Kidney (tissue), 14 donors: Measurements from ENCODE around the gene DUSP5. TPM values are rescaled to one million over a fixed set of nuclear protein-coding genes. Genes with fewer than 3 reads are reported as not detected.

Experiments
- DNase-seq, 5 donors: peaks; one replicate each; pipeline ENCODE4 v3.0.0-alpha.2; 2013 to 2020
- FAIRE-seq: peaks from 2 replicates; lab custom pipeline; 2012; peaks lifted over from hg19 to GRCh38; lab: Jason Lieb, UNC
- H3K27ac ChIP-seq, 2 donors: one replicate each; pipeline ENCODE4 v1.7.0; 2013; ENCODE audit warnings: low read depth in 2 of 2, low read length in 2 of 2, inconsistent platforms in 1 of 2
- H3K27me3 ChIP-seq: one replicate; pipeline ENCODE4 v1.7.1; 2013; ENCODE audit warnings: low read length, inconsistent platforms; ENCODE audit not compliant: control insufficient read depth, insufficient read depth
- H3K36me3 ChIP-seq, 3 donors: one replicate each; pipeline versions ENCODE4 v1.7.0 to v1.7.1; 2013; ENCODE audit warnings: low read length in 3 of 3, control low read depth in 1 of 3, inconsistent platforms in 1 of 3; ENCODE audit not compliant: insufficient read depth in 3 of 3, control insufficient read depth in 2 of 3
- H3K4me1 ChIP-seq, 3 donors: one replicate each; pipeline versions ENCODE4 v1.7.0 to v1.7.1; 2013; ENCODE audit warnings: low read length in 3 of 3, inconsistent platforms in 1 of 3, low read depth in 1 of 3; ENCODE audit not compliant: control insufficient read depth in 2 of 3, insufficient read depth in 2 of 3
- H3K4me3 ChIP-seq, 3 donors: one replicate each; pipeline versions ENCODE4 v1.7.0 to v1.8.1; 2013; ENCODE audit warnings: low read length in 3 of 3, control low read depth in 1 of 3, inconsistent platforms in 1 of 3
- H3K9ac ChIP-seq, 3 donors: one replicate each; pipeline versions ENCODE4 v1.7.0 to v1.7.1; 2013; ENCODE audit warnings: low read length in 3 of 3, control low read depth in 1 of 3, inconsistent platforms in 1 of 3
- H3K9me3 ChIP-seq, 3 donors: one replicate each; pipeline versions ENCODE4 v1.7.0 to v1.7.1; 2013; ENCODE audit warnings: low read length in 3 of 3, control low read depth in 1 of 3, inconsistent platforms in 1 of 3; ENCODE audit not compliant: control insufficient read depth in 2 of 3, insufficient read depth in 1 of 3
- intact Hi-C: fragments of 100-400 bp; cut with DNase I; formaldehyde crosslinking; loops from one replicate; pipeline ENCODE4 v1.11.1; 2022
- polyA plus RNA-seq: library from polyadenylated mRNA; stranded (reverse); fragments of 350-450 nt; fragmentation: Illumina TruSeq; extraction: RNeasy Lipid Tissue Mini Kit (QIAGEN cat#74804); gene quantifications from one replicate; pipeline ENCODE4 v1.2.3, GENCODE V29; 2014; ENCODE audit warnings: low read depth, low replicate concordance; ENCODE audit not compliant: insufficient read depth
- total RNA-seq: library from RNA; stranded (reverse); fragmentation: NEBNext Ultra II Directional; extraction: Animal tissue kit (Norgen Biotek cat#: 25700); gene quantifications from one replicate; pipeline ENCODE4 v1.2.1, GENCODE V29; 2021
- TF ChIP-seq, protein P1 (sequence below): IDR thresholded peaks from 3 replicates; pipeline ENCODE4 v1.5.1; 2012; ENCODE audit warnings: mild to moderate bottlenecking, moderate library complexity, borderline replicate concordance; ENCODE audit not compliant: insufficient read depth; ENCODE audit errors: extremely low read depth
- donor health status: control.
- donor health status: control.
- donor health status: control.
- donor health status: control.
- donor health status: control.
- donor health status: DM: yes; HTN: yes; CAD: no.
- donor health status: Normal renal cell carcinoma (clear cell type).

Gene DUSP5
- total and polyA plus RNA-seq, 2 donors from 2014 or later = 9.0 to 23.7 TPM

DNA sequence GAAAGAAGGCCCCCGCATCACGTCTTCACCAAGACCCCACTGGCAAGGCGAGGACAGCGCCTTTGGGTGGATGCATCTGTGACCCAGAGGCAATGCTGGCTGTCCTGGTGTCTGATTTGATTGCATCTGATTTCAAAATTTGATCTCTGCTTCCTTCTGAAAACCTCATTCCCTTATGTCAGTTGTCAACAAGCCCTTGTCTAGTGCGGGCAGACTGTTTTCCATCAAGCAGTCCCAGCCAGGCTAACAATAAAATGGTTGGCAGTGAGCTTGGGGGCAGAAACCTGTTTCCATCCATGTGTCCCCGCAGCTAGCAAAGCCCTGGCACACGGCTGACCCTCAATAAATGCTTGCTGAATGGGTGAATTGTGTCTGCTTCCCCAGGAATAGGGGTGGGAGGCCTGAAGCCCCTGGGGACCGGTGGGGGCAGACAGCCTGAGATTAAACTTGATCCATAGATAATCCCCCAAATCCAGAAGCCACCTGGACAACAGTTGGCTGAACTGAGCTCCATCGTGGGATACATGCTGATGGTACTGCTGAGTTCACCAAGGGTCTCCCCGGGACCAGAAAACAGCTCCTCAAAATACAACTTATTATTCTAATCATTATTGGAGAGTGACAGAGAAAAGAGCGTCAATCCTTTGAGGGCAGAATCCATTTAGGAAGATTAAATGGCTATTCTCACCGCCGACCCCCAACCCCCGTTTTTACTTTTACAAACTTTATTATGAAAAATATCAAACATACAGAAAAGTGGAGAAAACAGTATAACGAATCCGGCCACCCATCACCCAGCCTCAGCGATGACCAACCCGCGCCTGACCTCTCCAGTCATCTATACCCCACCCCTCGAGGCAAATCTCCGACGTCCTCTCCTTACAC, 912 bp upstream of the DUSP5 start:
- H3K4me1 ChIP-seq = peaks cover 0 to 8% (median 2%) of the 10 kb centered on the region in 3 donors
- TF ChIP-seq, protein P1, sequence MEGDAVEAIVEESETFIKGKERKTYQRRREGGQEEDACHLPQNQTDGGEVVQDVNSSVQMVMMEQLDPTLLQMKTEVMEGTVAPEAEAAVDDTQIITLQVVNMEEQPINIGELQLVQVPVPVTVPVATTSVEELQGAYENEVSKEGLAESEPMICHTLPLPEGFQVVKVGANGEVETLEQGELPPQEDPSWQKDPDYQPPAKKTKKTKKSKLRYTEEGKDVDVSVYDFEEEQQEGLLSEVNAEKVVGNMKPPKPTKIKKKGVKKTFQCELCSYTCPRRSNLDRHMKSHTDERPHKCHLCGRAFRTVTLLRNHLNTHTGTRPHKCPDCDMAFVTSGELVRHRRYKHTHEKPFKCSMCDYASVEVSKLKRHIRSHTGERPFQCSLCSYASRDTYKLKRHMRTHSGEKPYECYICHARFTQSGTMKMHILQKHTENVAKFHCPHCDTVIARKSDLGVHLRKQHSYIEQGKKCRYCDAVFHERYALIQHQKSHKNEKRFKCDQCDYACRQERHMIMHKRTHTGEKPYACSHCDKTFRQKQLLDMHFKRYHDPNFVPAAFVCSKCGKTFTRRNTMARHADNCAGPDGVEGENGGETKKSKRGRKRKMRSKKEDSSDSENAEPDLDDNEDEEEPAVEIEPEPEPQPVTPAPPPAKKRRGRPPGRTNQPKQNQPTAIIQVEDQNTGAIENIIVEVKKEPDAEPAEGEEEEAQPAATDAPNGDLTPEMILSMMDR = no peak
- FAIRE-seq = no peak

DNA sequence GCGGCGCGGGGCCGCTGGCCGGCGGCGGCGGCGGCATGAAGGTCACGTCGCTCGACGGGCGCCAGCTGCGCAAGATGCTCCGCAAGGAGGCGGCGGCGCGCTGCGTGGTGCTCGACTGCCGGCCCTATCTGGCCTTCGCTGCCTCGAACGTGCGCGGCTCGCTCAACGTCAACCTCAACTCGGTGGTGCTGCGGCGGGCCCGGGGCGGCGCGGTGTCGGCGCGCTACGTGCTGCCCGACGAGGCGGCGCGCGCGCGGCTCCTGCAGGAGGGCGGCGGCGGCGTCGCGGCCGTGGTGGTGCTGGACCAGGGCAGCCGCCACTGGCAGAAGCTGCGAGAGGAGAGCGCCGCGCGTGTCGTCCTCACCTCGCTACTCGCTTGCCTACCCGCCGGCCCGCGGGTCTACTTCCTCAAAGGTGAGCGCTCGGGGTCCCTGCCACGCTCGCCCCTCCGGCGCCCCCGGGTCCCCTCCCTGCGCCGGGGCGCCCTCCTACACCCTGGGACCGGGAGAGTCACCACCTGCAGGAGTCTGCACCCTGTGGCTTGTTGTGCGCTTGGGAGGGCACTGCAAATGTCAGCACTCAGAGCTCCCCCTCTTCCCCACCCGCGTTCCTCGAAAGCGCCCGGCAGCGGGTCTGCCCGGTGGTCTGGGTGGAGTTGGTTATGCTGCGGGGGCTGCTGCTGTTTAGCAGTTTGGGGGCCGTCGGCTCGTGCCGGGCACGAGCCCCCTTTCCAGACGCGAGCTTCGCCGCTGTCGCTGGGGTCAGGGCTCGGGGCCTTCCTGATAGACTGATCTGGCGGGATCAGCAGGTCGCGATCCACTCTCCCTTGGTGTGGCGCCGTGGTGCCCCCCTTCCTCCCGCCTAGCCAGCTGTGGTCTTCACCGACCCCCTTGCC, 627 bp downstream of the DUSP5 start:
- TF ChIP-seq, protein P1 = no peak
- H3K4me1 ChIP-seq = peaks cover 0 to 13% (median 8%) of the 10 kb centered on the region in 3 donors
- H3K9me3 ChIP-seq = no peaks in the 10 kb centered on the region
- H3K36me3 ChIP-seq = no peaks in the 10 kb centered on the region
- peak overlapping the region in 2 of 3 donors; percentile 62 to 63 for H3K9ac ChIP-seq
- peaks cover 3% of the 10 kb centered on the region for H3K27me3 ChIP-seq
- DNase-seq = peak; percentile 58 to 87 (median 70)
- FAIRE-seq = no peak
- peak overlapping the region in 2 of 3 donors; percentile 65 to 68 for H3K4me3 ChIP-seq
- intact Hi-C loops = no loop called here
- peak overlapping the region; percentile 26 to 45 for H3K27ac ChIP-seq

More for the DNA sequence above, 912 bp upstream of the DUSP5 start:
- H3K27ac ChIP-seq = peak overlapping the region; percentile 59 to 85
- peak overlapping the region in 2 of 3 donors; percentile 30 to 68 for H3K9ac ChIP-seq
- peak in 1 of 5 donors; percentile 49 for DNase-seq
- peak overlapping the region; percentile 44 to 69 (median 67) for H3K4me3 ChIP-seq
- H3K27me3 ChIP-seq = peaks cover 3% of the 10 kb centered on the region
- no peaks in the 10 kb centered on the region for H3K9me3 ChIP-seq
- intact Hi-C loops = no loop called here
- no peaks in the 10 kb centered on the region for H3K36me3 ChIP-seq

DNA sequence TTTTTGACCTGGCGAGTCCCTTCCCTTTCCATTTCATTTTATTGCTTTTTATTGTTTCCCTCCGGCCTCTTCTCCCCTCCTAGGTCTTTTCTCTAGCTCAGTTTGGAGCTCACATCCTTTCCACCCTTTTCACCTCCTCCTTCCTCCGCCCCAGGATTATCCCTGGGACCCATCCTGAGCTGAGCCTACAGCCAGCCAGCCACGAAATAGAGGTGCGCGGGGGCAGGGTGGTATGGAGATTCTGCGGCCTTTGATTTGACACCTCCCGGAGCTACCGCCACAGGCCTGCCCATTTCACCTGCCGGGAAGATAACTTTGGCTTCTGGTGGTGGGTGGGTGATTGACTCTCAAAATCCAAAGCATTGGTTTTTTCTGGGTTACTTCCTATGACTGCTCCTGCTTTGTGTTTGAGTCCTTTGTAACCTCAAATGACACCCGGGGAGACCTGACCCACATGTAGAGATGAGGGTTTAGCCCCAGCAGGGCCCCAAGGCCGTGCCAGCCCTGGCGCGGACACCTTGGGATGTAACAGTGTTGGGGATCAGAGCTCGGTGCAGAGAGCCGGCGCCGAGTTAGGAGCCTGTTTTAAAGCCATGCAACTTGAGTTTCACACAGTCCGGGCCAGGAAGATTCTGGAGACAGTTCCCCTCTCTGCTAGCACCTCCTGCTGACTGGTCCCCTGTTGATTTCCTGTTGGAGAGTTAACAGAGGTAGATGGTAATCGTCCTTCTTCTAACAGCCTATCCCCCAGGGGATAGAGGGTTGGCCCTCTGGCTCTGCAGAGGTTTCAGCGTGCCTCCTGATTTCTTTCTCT, 1.5 kb downstream of the DUSP5 start:
- FAIRE-seq (no peak), DNase-seq (peak in 4 of 5 donors; percentile 55 to 77 (median 64))
- intact Hi-C loops = no loop called here
- Histone ChIP-seq H3K4me3 (peak overlapping the region; percentile 22 to 68 (median 65)), H3K27me3 (peaks cover 3% of the 10 kb centered on the region), H3K9ac (peak overlapping the region in 2 of 3 donors; percentile 62 to 63), H3K27ac (peak overlapping the region; percentile 45 to 59), H3K9me3 (no peaks in the 10 kb centered on the region), H3K36me3 (no peaks in the 10 kb centered on the region), H3K4me1 (peaks cover 0 to 14% (median 8%) of the 10 kb centered on the region in 3 donors)
- TF ChIP-seq, protein P1 = no peak
